GM18519 (cell line): ENCODE measurements around the gene ZNF555.

Experiments used
- ATAC-seq: cut with Tn5 transposase; IDR thresholded peaks from one replicate; pipeline ENCODE4 v1.9.1; 2021; ENCODE audit warnings: mild to moderate bottlenecking, moderate library complexity; ENCODE audit not compliant: unreplicated experiment, low FRiP score

The ZNF555 gene

GRCh38 chr19:2822846-2823245, 18.4 kb upstream of the ZNF555 start:
- no peak for ATAC-seq

- no peak for ATAC-seq
Measured at GRCh38 chr19:2823646-2824045, 17.6 kb upstream of the ZNF555 start.

GRCh38 chr19:2824129-2824528, 17.1 kb upstream of the ZNF555 start:
- no peak for ATAC-seq

- ATAC-seq, result no peak
Measured at GRCh38 chr19:2827022-2827421, 14.3 kb upstream of the ZNF555 start.

- ATAC-seq, result no peak
Measured at GRCh38 chr19:2827840-2828489, 13.3 kb upstream of the ZNF555 start.

GRCh38 chr19:2834294-2834871, 6.9 kb upstream of the ZNF555 start:
- ATAC-seq, result no peak

- no peak for ATAC-seq
Measured at GRCh38 chr19:2837430-2837829, 3.8 kb upstream of the ZNF555 start.

GRCh38 chr19:2841855-2842574, 740 bp downstream of the ZNF555 start:
- ATAC-seq, result peak; percentile 20

GRCh38 chr19:2845107-2845506, 3.8 kb downstream of the ZNF555 start:
- no peak for ATAC-seq

- no peak for ATAC-seq
Measured at GRCh38 chr19:2846180-2846894, 5.1 kb downstream of the ZNF555 start.

- no peak for ATAC-seq
Measured at GRCh38 chr19:2847507-2847906, 6.2 kb downstream of the ZNF555 start.

GRCh38 chr19:2848616-2849015, 7.3 kb downstream of the ZNF555 start:
- no peak for ATAC-seq

GRCh38 chr19:2850256-2850925, 9.1 kb downstream of the ZNF555 start:
- no peak for ATAC-seq

GRCh38 chr19:2852598-2852997, 11.3 kb downstream of the ZNF555 start:
- no peak for ATAC-seq

- no peak for ATAC-seq
Measured at GRCh38 chr19:2853015-2853606, 11.8 kb downstream of the ZNF555 start.

- ATAC-seq, result no peak
Measured at GRCh38 chr19:2854849-2855248, 13.6 kb downstream of the ZNF555 start.

GRCh38 chr19:2856457-2857050, 15.3 kb downstream of the ZNF555 start:
- ATAC-seq, result no peak

- ATAC-seq, result no peak
Measured at GRCh38 chr19:2858864-2859263, 17.6 kb downstream of the ZNF555 start.

- ATAC-seq, result no peak
Measured at GRCh38 chr19:2863816-2864215, 22.5 kb downstream of the ZNF555 start.
